H1 (cell line): ENCODE results near the gene MIER3. TPM values are rescaled to one million over a fixed set of nuclear protein-coding genes. Genes with fewer than 3 reads are reported as not detected.

ENCODE experiments used
- CTCF ChIA-PET: fragments of 300-600 bp; sonication (Branson Sonifier 250); formaldehyde crosslinking; loops from one replicate; lab custom pipeline; 2021; ENCODE audit not compliant: partially characterized antibody; lab: Charles Lee
- POLR2A ChIA-PET: fragments of 300-600 bp; sonication (Branson Sonifier 250); formaldehyde crosslinking; loops from one replicate; lab custom pipeline; 2021; ENCODE audit warnings: inconsistent platforms; ENCODE audit not compliant: partially characterized antibody; lab: Charles Lee
- DNase-seq, 2 experiments: peaks; one replicate each; pipeline versions ENCODE4 v3.0.0 to v3.0.0-alpha.2; 2010 to 2022; ENCODE audit warnings: low spot score in 2 of 2, low read depth in 1 of 2, mixed read lengths in 1 of 2
- FAIRE-seq: peaks from 2 replicates; lab custom pipeline; 2011; peaks lifted over from hg19 to GRCh38; lab: Jason Lieb, UNC
- H2AFZ ChIP-seq: 2 replicates; pipeline ENCODE4 v1.8.1; 2012; ENCODE audit warnings: low read length, inconsistent platforms
- H2AK5ac ChIP-seq: 2 replicates; pipeline ENCODE4 v1.6.1; 2013; ENCODE audit warnings: low read depth, low read length
- H2BK120ac ChIP-seq: replicated peaks from 2 replicates; pipeline ENCODE3; 2013; ENCODE audit warnings: low read depth, low read length, inconsistent platforms
- H2BK12ac ChIP-seq: 2 replicates; pipeline ENCODE4 v1.6.1; 2013; ENCODE audit warnings: low read depth, low read length
- H2BK15ac ChIP-seq: 2 replicates; pipeline ENCODE4 v1.6.1; 2013; ENCODE audit warnings: low read length
- H2BK20ac ChIP-seq: 2 replicates; pipeline ENCODE4 v1.6.1; 2013; ENCODE audit warnings: low read length
- H2BK5ac ChIP-seq: 2 replicates; pipeline ENCODE4 v1.6.1; 2013; ENCODE audit warnings: low read depth, low read length
- H3K14ac ChIP-seq: 2 replicates; pipeline ENCODE4 v1.6.1; 2013; ENCODE audit warnings: inconsistent platforms; ENCODE audit not compliant: insufficient read length
- H3K18ac ChIP-seq: 2 replicates; pipeline ENCODE4 v1.6.1; 2013; ENCODE audit warnings: low read length; ENCODE audit errors: extremely low read depth
- H3K23ac ChIP-seq: 2 replicates; pipeline ENCODE4 v1.6.1; 2013; ENCODE audit warnings: inconsistent platforms; ENCODE audit not compliant: insufficient read length
- H3K23me2 ChIP-seq: 2 replicates; pipeline ENCODE4 v1.6.1; 2013; ENCODE audit warnings: low read depth, low read length
- H3K27ac ChIP-seq: 2 replicates; pipeline ENCODE4 v1.6.1; 2011; ENCODE audit warnings: low read depth, low read length, inconsistent platforms
- H3K27me3 ChIP-seq, 4 experiments: replicated peaks in 1 of 4; 1 replicate in 1 of 4; 2 replicates in 3 of 4; pipeline versions ENCODE4 v1.6.1 to v1.8.1; 2011 to 2013; ENCODE audit warnings: low read length in 3 of 4, mild to moderate bottlenecking in 3 of 4, inconsistent platforms in 2 of 4, mixed read lengths in 2 of 4, moderate library complexity in 1 of 4; ENCODE audit not compliant: control insufficient read depth in 3 of 4, insufficient read depth in 3 of 4; ENCODE audit errors: extremely low read depth in 1 of 4
- H3K36me3 ChIP-seq, 4 experiments: 2 replicates each; pipeline versions ENCODE4 v1.6.1 to v1.8.1; 2011 to 2013; ENCODE audit warnings: mild to moderate bottlenecking in 4 of 4, low read length in 3 of 4, moderate library complexity in 2 of 4, control low read depth in 1 of 4, inconsistent platforms in 1 of 4; ENCODE audit not compliant: insufficient read depth in 4 of 4, control insufficient read depth in 2 of 4
- H3K4ac ChIP-seq: replicated peaks from 2 replicates; pipeline ENCODE3; 2013; ENCODE audit warnings: low read length, low read depth, mixed read lengths, inconsistent platforms; ENCODE audit not compliant: insufficient read length
- H3K4me1 ChIP-seq, 4 experiments: replicated peaks in 1 of 4; 1 replicate in 1 of 4; 2 replicates in 3 of 4; pipeline versions ENCODE4 v1.6.1 to v1.8.1; 2011 to 2013; ENCODE audit warnings: low read length in 3 of 4, inconsistent platforms in 2 of 4, mixed read lengths in 1 of 4; ENCODE audit not compliant: insufficient read depth in 4 of 4, control insufficient read depth in 3 of 4
- H3K4me2 ChIP-seq, 2 experiments: 2 replicates each; pipeline versions ENCODE4 v1.6.1 to v1.8.1; 2011 to 2013; ENCODE audit warnings: low read depth in 2 of 2, low read length in 2 of 2, control low read depth in 1 of 2, inconsistent platforms in 1 of 2, mild to moderate bottlenecking in 1 of 2; ENCODE audit not compliant: insufficient read depth in 1 of 2
- H3K4me3 ChIP-seq, 4 experiments: fragments of 200-600, 300-600 bp in 1 of 4; sonication (generic), shearing (Covaris generic), sonication (Bioruptor Twin) in 1 of 4; 2 replicates each; pipeline versions ENCODE4 v1.5.1 to v1.8.1; 2011 to 2016; ENCODE audit warnings: low read length in 4 of 4, low read depth in 3 of 4, control low read depth in 2 of 4, inconsistent platforms in 2 of 4, mild to moderate bottlenecking in 2 of 4, mixed read lengths in 1 of 4, moderate library complexity in 1 of 4; ENCODE audit not compliant: insufficient read depth in 2 of 4; ENCODE audit errors: extremely low read depth in 1 of 4
- H3K56ac ChIP-seq: replicated peaks from 2 replicates; pipeline ENCODE3; 2013; ENCODE audit warnings: low read depth, mild to moderate bottlenecking, mixed read lengths, low read length, inconsistent platforms; ENCODE audit not compliant: insufficient read length
- H3K79me1 ChIP-seq: 2 replicates; pipeline ENCODE4 v1.6.1; 2013; ENCODE audit warnings: low read depth, low read length, control low read depth
- H3K79me2 ChIP-seq, 2 experiments: 2 replicates each; pipeline versions ENCODE4 v1.6.1 to v1.8.1; 2012 to 2013; ENCODE audit warnings: low read length in 2 of 2, mild to moderate bottlenecking in 2 of 2, inconsistent platforms in 1 of 2; ENCODE audit not compliant: insufficient read depth in 2 of 2, control insufficient read depth in 1 of 2
- H3K9ac ChIP-seq, 4 experiments: replicated peaks in 1 of 4; 1 replicate in 1 of 4; 2 replicates in 3 of 4; pipeline versions ENCODE4 v1.6.1 to v1.8.1; 2011 to 2013; ENCODE audit warnings: low read depth in 3 of 4, low read length in 3 of 4, control low read depth in 2 of 4, mild to moderate bottlenecking in 2 of 4, moderate library complexity in 2 of 4, inconsistent platforms in 1 of 4; ENCODE audit errors: extremely low read depth in 1 of 4
- H3K9me3 ChIP-seq, 2 experiments: 2 replicates each; pipeline versions ENCODE4 v1.6.1 to v1.8.1; 2012 to 2013; ENCODE audit warnings: mild to moderate bottlenecking in 2 of 2, moderate library complexity in 2 of 2, control low read depth in 1 of 2, inconsistent platforms in 1 of 2, low read depth in 1 of 2, low read length in 1 of 2, mixed read lengths in 1 of 2; ENCODE audit not compliant: insufficient read depth in 2 of 2
- H4K20me1 ChIP-seq, 2 experiments: replicated peaks in 1 of 2; 2 replicates each; pipeline versions ENCODE3 to v1.8.1; 2011 to 2013; ENCODE audit warnings: inconsistent platforms in 2 of 2, low read length in 2 of 2, mild to moderate bottlenecking in 1 of 2; ENCODE audit not compliant: insufficient read depth in 2 of 2, control insufficient read depth in 1 of 2
- H4K5ac ChIP-seq: 2 replicates; pipeline ENCODE4 v1.6.1; 2013; ENCODE audit warnings: low read length, low read depth, mixed read lengths, inconsistent platforms; ENCODE audit not compliant: insufficient read length
- H4K8ac ChIP-seq: 2 replicates; pipeline ENCODE4 v1.8.0; 2013; ENCODE audit warnings: mild to moderate bottlenecking, moderate library complexity, low read length, inconsistent platforms; ENCODE audit not compliant: insufficient read depth; ENCODE audit errors: extremely low read depth
- H4K91ac ChIP-seq: replicated peaks from 2 replicates; pipeline ENCODE3; 2013; ENCODE audit warnings: low read length, mixed read lengths, inconsistent platforms; ENCODE audit not compliant: insufficient read length
- BRCA1 ChIP-seq: IDR thresholded peaks from 2 replicates; pipeline ENCODE4 v1.6.1; 2012; ENCODE audit warnings: low read depth, low read length, improper control_type of control experiment
- HDAC2 ChIP-seq, 2 experiments: fragments of 300-600 bp in 1 of 2; sonication (generic) in 1 of 2; IDR thresholded peaks; 2 replicates each; pipeline ENCODE4 v1.6.1; 2011 to 2012; ENCODE audit warnings: low read depth in 2 of 2, low read length in 2 of 2, mild to moderate bottlenecking in 2 of 2, moderate library complexity in 2 of 2, borderline replicate concordance in 1 of 2, inconsistent platforms in 1 of 2
- RXRA ChIP-seq: IDR thresholded peaks from 2 replicates; pipeline ENCODE4 v1.6.1; 2011; ENCODE audit warnings: low read depth, mild to moderate bottlenecking, low read length, moderate library complexity; ENCODE audit not compliant: insufficient read depth
- SAP30 ChIP-seq: fragments of 300-600 bp; sonication (generic); IDR thresholded peaks from 2 replicates; pipeline ENCODE4 v1.7.1; 2012; ENCODE audit warnings: low read length, moderate library complexity, mild to moderate bottlenecking, inconsistent platforms; ENCODE audit not compliant: insufficient read depth, insufficient replicate concordance
- WGBS, 2 experiments: shearing (Covaris generic) in 1 of 2; methylation state at CpG; one replicate each; pipeline versions ENCODE4 v1.1.6 to v1.1.7; 2013 to 2015; ENCODE audit warnings: low lambda C conversion rate in 2 of 2, mixed read lengths in 2 of 2, inconsistent platforms in 1 of 2, low coverage in 1 of 2, missing lambda C conversion rate in 1 of 2; ENCODE audit not compliant: insufficient replicate concordance in 2 of 2, insufficient coverage in 1 of 2, insufficient read length in 1 of 2; ENCODE audit errors: extremely low coverage in 1 of 2, missing lambda C conversion rate in 1 of 2; 5-methylcytosine and 5-hydroxymethylcytosine counted together
- polyA plus RNA-seq, 7 experiments: library from polyadenylated mRNA; depleted of rRNA in 3 of 7; stranded (reverse) in 5 of 7; unstranded in 2 of 7; fragments of >200 nt in 5 of 7; fragments of 200-250 nt in 2 of 7; gene quantifications; 1 replicate in 5 of 7; 2 replicates in 1 of 7; 4 replicates in 1 of 7; pipeline versions ENCODE4 v1.2.1 to v1.2.3, GENCODE V29; 2011 to 2013; ENCODE audit warnings: missing spikeins in 2 of 7, mixed read lengths in 2 of 7
- total RNA-seq: library from RNA; stranded (reverse); fragmentation: NEBNext Ultra II Directional; extraction: Animal tissue kit (Norgen Biotek cat#: 25700); gene quantifications from 2 replicates; pipeline ENCODE4 v1.2.1, GENCODE V29; 2021

The MIER3 gene
- total and polyA plus RNA-seq, 2 of the 8 experiments (the other 6 are each of a cell fraction or from before 2014, with no cell fraction given) = 9.6 to 33.3 TPM

DNA sequence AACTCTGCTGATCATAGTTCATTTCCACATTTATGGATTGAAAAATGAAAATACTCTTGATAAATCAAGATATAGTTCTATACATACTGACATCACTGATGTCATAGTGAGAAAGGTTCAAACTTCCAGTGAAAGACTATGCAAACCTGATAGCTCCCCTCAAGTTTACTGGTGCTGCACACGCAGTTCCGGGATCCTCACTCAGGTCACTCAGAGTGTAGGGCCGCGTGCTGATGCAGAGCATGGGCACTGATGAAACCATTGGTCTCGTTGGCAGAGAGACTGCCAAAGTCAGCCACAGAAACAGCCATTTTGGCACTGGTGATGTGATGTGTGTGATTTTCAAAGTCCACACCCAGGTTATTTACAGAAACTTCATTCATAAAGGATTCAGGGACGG, 29.0 kb downstream of the MIER3 start:
- no peak overlapping the region for H4K8ac ChIP-seq
- H2BK5ac ChIP-seq = no peak overlapping the region
- H3K9me3 ChIP-seq = peaks cover 6 to 8% of the 10 kb centered on the region in 2 experiments; a peak in 1 of 4 replicates
- no peak overlapping the region for H4K5ac ChIP-seq
- H3K4me2 ChIP-seq = no peak overlapping the region
- H3K27me3 ChIP-seq = no peaks in the 10 kb centered on the region
- no peak overlapping the region for H3K4me3 ChIP-seq
- H3K27ac ChIP-seq = no peak overlapping the region
- H4K91ac ChIP-seq = no peak overlapping the region
- H2BK120ac ChIP-seq = no peak overlapping the region
- ChIA-PET CTCF (interaction anchor here (1.0 kb wide), 1 partner anchor 28 kb away, joined by 3 read pairs; no protein-coding TSS in a partner anchor), POLR2A (interaction anchor here (0.5 to 1.3 kb wide), 2 partner anchors 12 to 344 kb away, joined by 4 to 6 read pairs; no protein-coding TSS in a partner anchor)
- no peaks in the 10 kb centered on the region; the same call in 1 of the 2 replicates for H3K79me1 ChIP-seq
- 0 out of 7 replicates have a peak, but pooled peaks cover 0 to 2% (median 0%) of the 10 kb centered on the region in 4 experiments for H3K4me1 ChIP-seq
- H3K14ac ChIP-seq = no peak overlapping the region
- no peak for TF ChIP-seq HDAC2 (IDR thresholded peaks at IDR 0.05; ENCODE audit: borderline replicate concordance in 1 of 2, low read depth in 2 of 2, low read length in 2 of 2)
- TF ChIP-seq SAP30 = no peak
- no peak for TF ChIP-seq BRCA1
- TF ChIP-seq RXRA = no peak
- TF ChIP-seq, all 59 proteins: peak for 0
- peaks cover 13 to 81% (median 40%) of the 10 kb centered on the region in 4 experiments for H3K36me3 ChIP-seq
- H3K9ac ChIP-seq = no peak overlapping the region
- H2AK5ac ChIP-seq = no peak overlapping the region
- H2BK20ac ChIP-seq = no peak overlapping the region
- no peak overlapping the region for H3K56ac ChIP-seq
- no peak overlapping the region for H2AFZ ChIP-seq
- H3K23ac ChIP-seq = no peak overlapping the region
- H2BK12ac ChIP-seq = no peak overlapping the region
- no peak overlapping the region for H3K18ac ChIP-seq
- H2BK15ac ChIP-seq = no peak overlapping the region
- H3K79me2 ChIP-seq = no peaks in the 10 kb centered on the region
- FAIRE-seq (no peak), DNase-seq (no peak)
- no peak overlapping the region for H3K4ac ChIP-seq
- WGBS, 2 experiments = 90% methylated on average over 6 of the region's 6 CpGs; no CpG with 5 or more reads in 1 of the 2 experiments
- no peaks in the 10 kb centered on the region for H3K23me2 ChIP-seq
- H4K20me1 ChIP-seq = peaks cover 0 to 2% of the 10 kb centered on the region in 2 experiments
